Vagina (tissue), 2 donors: ENCODE results near the gene KIRREL3.

Experiments used
- CTCF ChIP-seq, 3 experiments: fragments of 450-650 bp in 2 of 3; fragments of 200-600 bp in 1 of 3; sonication (generic) in 1 of 3; IDR thresholded peaks; one replicate each; pipeline ENCODE4 v1.5.1; 2017 to 2019; ENCODE audit warnings: antibody characterized with exemption in 3 of 3, mild to moderate bottlenecking in 2 of 3, moderate library complexity in 2 of 3
- POLR2A ChIP-seq, 2 donors: fragments of 450-650 bp; IDR thresholded peaks; one replicate each; pipeline ENCODE4 v1.6.1; 2017; ENCODE audit warnings: antibody characterized with exemption in 2 of 2, mild to moderate bottlenecking in 2 of 2, moderate library complexity in 2 of 2
- POLR2AphosphoS5 ChIP-seq, 2 donors: sonication (generic); formaldehyde crosslinking; IDR thresholded peaks; one replicate each; pipeline ENCODE4 v1.9.0; 2017; ENCODE audit warnings: antibody characterized with exemption in 2 of 2, mild to moderate bottlenecking in 2 of 2, low read depth in 1 of 2; ENCODE audit not compliant: insufficient read depth in 1 of 2

DNA sequence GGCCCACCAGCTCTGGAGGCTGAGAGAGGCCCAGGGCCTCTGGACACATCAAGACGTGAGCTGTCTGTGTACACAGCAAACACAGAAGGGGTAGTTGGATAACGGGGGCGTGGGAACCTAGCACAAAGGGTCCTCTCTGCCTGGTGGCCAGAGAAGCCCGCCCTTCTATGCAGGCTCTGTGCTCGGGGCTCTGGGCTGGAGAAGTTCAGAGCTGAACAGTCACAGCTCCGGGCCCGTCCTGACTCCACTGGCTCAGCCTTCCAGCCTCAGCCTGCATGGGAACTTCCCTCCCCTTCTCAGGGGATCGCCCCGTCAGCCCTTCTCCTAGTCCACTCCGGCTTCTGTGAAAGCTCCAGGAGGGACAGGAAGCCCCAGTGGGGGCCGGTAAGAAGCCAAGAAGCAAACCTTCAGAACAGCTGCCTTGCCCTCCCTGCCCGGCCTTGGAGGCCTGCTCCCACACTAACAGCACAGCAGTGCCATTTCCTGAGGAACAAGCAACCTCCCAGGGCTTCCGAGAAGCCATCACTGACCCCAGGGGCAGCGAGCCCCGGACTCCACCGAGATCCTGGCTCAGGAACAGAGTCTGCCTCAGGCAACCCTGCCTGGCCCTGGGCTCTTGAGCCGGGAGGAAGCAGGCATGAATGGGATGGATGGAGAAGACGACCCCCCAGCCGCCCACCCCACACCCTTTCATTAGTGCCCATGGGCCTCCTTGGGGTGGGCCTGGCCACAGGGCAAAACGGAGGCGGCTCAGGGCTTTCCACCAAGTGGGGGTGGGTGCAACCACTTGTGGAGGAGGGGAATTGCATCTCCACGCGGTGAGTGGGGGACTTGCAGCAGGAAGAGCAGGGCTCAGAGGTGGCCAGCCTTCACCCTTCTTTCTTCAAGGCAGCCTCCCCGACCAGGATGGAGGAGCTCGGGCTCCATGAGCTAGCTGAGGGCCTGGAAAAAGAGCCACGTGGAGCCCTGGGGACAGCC, 525.3 kb downstream of the KIRREL3 start:
- TF ChIP-seq CTCF (IDR thresholded peaks at IDR 0.05) (no peak), POLR2A (IDR thresholded peaks at IDR 0.05) (no peak), POLR2AphosphoS5 (IDR thresholded peaks at IDR 0.05; ENCODE audit: insufficient read depth in 1 of 2, low read depth in 1 of 2) (no peak)
